Measurements from ENCODE around the gene CHN2.

The CHN2 gene

DNA sequence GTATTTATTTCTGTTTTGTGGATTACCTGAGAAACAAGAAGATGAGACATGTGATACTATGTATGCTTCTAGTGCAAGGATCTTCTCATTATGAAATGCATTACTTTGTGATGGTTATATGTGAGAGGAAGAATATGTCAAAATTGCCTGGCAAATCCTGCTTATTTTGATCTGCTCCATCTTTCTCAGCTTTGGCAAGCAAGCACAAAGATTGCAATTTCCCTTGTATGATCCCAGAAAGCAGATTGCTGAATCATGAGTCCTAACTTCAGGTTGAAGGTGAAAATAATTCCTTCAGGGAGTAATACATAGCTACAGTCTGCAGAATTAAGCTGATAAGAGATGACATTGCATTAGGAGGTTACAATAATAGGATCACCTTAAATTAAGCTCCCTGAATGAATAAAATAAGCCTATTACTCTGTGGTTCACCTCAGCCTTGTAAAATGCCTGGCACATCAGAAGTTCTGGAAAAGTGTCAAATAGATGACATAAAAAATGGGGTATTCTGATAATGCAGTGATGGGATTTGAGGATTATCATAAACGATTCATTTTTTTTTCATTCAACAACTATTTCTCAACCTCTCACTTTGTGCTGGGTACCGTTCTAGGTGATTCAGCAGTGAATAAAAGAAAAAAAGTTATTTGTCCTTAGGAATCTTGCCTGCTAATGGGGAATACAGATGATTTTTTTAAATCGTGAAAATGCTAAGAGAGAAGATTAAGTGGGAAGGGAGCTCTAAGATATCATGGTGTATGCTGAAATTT, 120.7 kb downstream of the CHN2 start:
- no peak for FAIRE-seq

DNA sequence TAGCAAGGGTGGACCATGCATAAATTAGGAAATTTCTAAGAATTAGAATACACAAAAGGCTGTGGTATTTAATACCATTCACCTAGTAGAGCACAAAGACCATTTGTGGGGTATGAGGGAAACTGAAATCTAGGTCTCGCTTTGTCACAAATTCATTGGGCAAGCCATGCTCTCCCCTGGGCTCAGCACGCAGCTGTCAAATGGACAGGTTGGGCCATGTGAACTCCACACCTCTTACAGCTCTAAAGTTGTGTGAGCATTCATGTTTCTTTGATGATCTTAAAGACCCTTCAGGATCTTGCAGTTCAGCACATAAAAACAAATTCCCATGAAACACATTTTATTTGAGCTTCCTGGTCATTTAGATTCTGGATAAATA, 121.3 kb downstream of the CHN2 start:
- no peak for FAIRE-seq

DNA sequence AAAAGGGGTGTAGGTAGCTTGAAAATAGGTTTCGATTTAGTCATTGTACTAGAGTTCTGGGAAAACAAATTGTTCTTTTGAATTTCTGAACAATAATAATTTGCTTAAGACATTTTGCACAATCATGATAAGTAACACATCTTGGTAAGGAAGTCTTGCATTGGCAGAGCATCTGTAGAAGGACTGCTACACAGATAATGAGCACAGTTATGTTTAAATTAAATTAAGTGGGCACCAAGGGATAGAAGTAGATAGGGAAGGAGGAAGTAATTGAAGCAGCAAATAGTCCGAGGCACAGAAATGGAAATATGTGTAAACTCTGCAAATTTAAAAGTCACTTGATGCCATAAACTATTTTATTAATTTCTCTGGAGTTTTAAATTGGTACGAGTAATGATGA, 122.4 kb downstream of the CHN2 start:
- FAIRE-seq, result no peak

DNA sequence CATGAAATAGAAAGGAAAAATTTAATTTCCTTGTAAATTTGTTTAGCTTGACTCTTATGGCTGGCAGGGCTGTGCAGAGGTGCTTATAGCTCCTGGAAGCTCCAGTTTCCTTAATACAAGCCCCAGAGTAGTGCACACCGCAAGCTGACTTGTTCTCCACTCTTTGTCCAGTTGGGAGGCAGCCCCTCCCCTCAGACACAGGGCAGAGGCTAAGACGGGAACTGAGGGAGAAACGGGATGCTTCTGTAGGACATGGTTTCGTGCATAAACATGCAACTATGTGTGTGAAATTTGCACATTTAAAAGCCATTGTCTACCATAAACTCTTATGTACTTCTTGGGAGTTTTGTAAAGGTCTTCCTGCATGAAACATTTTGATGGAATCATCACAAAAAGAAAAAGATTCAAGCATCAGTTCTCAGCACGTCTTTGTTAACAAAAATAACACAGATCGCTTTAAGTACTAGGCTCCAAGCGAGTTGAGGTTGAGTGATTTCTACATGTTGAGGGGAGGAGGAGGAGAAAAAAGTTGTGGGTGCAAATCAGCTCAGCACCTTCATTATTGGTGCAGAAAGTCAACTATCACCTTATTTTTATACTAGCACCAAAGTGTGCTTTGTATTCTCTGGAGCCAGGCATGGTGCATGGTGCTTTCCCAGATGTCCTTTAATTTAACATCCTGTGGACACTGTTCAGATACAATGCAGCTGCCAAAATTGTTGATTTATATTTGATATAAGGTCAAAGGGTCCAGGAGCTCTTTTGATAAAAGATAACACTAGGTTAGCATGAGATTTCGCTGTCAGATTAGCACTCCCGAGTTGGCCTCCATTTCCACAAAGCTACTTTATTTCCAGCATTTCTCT, 124.5 kb downstream of the CHN2 start:
- no peak for FAIRE-seq

DNA sequence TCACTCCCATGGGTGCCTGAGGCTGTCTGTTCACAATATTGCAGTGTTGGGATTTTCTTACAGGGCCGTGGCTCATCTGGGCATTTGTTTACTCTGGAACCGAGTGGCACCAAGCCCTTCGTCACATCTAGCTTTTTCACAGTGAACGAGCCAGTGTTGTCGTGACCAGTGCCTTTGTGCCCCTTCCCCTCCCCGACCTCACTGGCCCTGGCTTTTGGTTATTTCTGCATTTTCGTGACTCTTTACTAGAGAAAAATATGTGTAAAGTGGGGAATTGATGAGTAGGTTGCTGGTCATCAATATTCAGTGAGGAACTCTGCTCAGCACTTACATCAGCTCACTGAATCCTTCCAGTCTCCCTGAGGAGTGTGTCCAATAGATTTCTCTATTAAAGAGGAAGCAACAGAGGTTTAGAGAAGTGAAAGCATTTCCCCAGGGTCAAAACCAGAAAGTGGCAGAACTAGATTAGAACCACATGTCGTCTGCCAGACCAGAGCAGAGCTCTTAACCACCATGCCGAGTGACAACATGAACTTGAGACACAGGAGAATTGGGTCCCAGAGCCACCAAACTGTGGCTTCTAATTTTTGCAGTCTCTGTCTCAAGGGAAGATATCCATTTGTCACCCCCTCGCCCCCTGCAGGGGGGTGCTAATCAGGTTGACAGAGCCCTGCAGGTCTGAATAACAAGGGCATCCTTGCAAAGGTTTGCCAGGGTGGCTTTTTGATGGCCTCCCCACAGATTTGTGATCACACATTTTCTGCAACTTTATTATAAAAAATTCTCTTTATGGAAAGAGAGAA, 125.3 kb downstream of the CHN2 start:
- FAIRE-seq, result no peak

DNA sequence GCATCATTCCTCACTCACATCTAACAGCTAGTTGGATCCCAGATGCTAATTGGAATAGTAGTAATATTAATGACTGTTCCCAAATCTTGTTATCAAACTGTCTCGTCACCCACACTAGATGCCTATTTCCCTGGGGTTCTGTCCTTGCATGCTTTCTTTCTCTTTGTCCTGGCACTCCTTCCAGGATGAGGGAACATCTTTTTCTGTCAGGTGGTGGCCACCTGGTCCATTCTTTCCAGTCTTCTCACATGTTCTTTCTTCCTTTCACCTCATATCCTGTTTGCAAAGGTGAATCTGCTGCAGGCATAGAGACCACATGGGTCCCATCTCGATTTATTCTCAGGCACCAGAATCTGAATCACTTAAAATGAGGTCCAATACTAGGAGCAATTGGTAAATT, 126.0 kb downstream of the CHN2 start:
- no peak for FAIRE-seq

DNA sequence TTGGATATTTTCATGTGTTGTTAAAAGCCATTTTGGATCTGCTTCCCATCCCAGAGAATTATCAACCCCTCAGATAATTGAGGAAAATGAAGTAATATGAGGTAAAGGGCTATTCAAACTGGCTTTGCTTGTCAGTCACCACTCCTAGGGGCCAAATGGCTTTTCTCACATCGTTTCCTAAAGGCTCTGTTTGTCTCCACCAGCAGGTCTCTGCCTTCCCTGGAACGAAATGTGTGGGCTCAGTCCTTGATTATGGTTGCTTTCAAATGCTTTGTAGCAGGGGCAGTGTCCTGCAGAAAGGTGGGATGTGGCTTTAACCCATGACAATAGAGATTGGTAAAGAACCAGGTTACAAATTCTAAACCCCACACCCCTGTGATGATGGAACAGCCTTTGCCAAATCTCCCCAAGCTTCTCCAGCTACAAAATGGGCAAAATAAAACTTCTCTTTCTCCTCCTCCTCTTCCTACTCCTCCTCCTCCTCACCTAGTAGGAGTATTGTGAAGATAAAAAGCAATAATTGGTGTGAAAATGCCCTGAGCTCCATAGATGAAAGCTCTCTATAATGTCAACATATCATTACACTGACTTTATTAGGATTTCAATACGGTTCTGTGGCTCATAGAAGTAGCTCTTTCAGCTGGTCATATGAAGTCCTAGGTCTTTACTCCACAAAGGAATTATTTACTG, 127.6 kb downstream of the CHN2 start:
- FAIRE-seq, result no peak

DNA sequence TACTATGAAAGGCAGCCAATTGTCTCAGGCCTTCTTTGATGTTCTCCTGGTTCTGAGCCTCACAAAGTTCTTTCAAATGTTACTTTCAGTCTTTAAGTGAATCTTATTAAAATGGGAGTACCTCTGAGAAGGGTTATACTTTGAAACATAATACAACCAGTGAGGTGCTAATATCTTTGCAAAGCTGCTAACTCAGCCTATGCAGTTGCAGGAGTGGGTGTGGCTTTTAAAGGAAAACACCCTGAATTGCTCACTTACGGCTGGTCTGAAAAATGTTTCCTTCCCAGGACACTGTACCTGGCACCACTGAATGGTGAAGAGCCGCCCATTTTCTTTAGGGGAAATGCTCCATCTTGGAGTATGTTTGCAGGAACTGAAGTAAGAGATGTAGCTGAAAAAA, 130.9 kb downstream of the CHN2 start:
- FAIRE-seq, result no peak

DNA sequence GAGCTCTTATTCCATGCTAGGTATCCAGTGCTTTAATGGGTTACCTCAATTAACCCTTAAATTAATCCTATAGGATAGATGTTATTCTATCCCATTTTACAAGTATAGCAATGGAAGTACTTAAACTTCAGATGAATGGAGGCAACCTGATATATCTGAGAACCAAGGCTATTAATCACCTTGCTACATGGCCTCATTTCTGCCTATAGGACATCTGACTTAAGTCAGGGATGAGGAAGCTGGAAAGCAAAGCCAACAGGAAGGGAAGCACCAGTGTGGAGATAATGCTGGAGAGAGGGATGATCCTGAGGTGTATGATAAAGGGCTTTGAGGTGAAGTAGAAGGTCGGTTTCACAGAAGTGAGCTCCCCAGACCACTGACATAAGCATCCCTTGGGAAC, 132.3 kb downstream of the CHN2 start:
- FAIRE-seq, result no peak

DNA sequence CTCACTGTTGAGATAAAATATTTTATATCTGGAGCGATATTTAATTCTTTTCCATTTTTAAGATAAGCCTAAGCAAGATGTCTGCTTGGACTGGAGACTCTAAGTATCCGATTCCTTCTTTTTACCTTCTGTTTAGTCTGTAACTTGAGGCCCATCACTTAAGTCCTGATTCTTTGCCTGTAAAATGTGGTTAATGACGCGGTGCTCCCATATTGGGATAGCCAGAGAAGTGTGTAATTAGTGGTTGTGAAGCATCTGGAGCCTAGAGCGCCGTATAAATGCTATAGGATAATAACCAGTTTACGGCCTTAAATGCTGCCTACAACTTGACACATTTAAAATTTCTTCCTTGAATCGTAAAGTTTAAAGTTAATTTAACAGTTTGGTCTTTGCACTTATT, 132.9 kb downstream of the CHN2 start:
- no peak for FAIRE-seq

DNA sequence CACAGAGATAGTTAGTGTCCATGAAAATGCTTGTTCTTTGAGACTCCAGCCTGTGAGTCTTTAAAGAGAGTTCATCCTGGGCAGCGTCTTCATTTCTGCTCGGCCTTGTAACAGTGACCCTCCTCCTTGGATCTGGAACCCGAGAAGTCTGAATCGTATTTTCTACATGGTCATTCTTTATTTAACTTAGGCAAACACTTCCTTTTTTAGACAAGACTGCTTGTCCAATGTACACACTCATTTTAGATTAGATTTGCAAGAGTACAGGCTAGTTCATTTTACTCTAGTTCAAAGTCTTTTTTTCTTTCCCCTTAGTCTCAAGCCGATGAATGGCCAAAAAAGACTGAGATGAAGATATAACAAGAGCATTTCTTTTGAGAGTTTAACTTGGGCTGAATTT, 133.5 kb downstream of the CHN2 start:
- FAIRE-seq, result no peak

DNA sequence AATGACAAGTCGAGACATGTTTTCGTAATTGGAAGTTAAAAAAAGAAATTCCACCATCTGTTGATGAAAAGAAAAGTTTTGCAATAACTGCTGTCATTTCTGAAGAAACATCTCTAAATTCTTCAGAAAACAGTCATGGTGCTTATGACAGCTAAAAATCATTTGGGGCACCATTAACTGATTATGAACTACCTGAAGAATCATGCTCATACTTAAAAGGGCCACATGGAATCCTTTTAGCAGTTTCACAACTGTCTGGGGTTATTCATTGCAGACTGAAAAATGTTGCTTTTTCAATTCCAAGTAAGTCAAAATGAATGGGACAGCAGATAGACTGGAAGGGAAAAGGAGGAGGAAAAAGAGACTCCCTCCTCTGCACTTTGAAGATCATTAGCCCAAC, 134.2 kb downstream of the CHN2 start:
- FAIRE-seq, result no peak

DNA sequence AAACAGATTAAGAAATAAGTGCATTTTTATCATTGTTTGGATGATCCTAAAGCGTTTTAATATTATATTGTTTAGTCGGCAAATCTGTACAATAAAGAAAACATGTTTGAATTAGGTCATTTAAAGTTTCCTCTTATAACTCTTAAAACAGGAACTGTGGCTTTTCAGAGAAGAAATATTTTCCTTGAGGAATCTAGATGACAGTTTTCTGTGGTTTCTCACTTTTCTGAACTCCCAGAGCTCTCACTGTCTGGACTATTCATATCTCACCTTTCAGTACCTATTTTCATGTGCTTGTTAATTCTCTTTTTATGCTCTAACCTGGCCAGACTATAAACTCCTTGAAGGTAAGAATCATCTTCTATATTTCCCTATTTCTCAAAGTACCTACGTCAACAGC, 135.1 kb downstream of the CHN2 start:
- FAIRE-seq, result no peak

DNA sequence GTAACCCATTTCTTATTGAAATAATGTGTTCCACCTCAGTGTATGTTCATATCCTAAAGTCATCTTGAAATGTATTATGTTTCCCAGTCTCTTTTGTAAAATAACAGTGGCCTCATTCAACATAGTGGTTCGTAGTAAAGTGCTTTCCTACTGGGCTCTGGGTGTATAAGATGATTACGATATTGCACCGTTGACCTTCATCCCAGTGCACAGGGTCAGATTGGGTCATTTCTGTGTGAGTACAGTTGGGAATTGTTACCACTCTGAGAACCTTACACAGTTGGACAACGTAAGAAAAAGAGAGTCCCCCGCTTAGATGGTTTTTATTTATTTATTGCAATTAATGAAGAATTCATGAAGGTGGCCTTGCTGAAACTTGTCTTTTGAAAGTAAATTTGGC, 135.6 kb downstream of the CHN2 start:
- no peak for FAIRE-seq

DNA sequence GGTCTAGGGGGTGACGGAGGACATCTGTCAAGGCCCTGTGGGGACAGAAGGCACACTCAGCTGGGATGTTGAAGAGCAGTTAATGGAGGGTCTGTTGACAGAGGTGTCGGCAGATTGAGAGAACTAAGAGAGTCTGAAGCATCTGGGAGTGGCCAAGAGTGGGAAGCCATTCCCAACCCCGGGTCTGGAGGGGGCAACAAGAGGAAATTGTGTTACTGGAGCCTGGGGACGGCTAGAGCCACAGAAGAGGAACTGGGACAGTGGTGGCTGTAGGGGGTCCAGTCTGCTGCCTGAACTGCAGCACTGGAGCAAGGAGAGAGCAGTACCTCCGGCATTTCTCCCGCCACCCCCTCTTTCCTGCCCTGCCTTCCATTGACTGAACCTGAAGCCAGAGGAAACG, 136.6 kb downstream of the CHN2 start:
- no peak for FAIRE-seq

DNA sequence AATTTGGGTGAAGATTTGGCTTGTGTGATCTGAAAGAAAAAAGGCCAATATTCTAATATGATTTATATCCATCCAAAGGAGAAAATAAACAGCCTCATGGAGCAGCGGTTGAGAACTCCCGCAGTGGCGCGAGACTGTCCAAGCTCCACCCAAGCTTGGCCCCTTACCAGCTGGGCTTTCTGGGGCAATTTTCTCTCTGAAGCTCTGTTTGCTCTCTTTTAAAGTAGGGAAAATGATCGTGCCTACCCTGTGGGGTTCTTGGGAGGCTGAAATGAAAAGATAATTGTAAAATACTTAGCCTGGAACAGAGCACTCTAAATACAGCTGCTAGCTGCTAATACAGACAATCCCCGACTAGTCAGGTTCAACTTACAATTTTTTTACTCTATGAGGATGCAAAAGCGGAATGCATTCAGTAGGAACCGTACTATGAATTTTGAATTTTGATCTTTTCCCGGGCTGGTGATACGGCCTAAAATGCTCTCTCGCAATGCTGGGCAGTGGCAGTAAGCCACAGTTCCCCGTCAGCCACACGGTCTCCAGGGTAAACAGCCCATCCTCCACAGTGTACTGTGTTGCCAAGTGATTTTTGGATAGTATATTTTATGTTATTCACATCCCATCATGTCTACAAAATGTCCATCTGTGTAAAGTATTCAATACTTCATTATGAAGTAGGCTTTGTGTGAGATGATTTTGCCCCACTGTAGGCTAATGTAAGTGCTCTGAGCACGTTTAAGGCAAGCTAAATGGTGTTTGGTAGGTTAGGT, 137.7 kb downstream of the CHN2 start:
- no peak for FAIRE-seq

DNA sequence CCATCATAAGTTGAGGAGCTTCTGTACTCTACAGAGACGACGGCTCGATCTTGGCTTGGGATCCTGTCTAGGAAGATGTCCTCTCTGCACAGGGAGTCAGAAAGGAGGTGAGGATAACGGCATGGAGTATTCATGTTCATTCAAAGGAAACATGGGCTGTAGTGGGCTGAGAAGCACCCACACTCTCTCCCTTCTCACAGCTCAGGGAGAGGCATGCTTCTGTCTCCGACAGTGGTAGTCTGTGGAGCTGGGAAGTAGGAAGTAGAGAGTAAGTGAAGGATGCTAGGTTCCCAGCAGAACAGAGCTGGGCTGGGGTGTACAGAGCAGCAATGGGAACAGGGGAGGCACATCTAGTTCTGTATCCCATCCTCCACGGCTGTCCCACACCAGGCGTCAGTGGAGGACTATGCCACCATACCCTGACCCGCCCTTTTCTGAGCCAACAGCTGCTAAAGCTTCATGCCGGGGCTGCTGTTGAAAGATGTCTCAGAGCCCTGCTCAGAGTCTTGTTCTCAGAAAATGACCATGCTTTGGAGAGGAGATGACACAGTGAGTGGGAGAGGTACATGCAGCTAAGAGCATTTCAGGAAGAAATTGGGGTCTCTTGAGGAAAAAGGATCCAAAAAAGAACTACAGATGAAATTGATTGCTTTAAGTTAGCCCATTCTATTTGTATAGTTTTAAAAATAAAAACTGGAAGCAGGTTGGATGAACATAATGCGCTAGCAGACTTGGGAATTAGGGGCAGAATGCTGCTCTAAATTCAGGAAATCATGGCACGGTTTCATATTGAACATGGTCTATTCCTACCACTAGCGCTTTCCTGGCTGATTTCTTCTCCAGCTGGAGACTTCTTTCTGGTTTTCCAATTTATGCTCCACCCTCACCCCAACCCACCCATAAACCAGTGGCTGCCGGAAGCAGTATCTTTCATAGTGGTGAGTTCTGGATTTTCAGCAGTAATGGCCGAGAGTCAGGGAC, 138.6 kb downstream of the CHN2 start:
- no peak for FAIRE-seq

DNA sequence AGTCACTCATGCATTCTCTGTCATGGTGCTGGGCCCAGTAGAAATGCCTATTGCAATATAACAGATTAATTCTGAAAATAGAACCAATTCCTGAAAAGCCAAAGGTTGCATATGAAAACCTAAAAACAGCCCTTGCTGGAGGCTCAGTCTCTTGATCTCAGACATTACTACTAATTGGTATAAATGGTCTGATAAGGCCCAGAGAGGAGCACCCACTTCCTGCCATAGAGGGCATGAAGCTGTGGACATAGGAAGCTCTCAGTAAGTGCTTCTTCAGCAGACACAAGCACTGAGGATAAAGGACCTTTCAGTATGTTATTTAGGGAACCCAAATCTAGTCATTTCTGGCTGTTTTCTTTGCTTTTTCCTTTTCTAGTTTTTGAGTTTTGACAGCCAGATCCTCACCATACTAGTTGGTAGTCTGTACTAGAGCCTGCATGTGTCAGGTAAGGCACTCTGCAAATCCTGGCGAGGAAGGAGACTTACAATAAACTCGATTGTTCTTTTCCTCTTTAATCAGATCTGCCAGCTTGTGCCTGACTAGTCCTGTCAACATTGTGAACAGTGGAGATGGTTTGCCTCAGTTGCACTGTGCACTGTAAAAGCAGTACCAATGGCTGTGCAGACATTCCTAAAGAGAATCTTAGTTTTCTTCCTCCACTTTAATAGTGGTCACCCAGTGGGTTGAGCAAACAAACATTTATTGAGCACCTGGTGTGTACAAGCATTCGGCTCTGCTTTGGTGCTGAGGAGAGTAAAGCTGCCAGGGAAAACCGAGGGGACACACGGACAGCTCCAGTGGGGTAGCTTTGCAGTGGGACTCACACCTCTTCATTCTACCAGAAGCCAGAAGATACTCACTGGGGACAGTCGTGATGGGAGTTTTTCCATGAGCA, 140.9 kb downstream of the CHN2 start:
- FAIRE-seq, result no peak

DNA sequence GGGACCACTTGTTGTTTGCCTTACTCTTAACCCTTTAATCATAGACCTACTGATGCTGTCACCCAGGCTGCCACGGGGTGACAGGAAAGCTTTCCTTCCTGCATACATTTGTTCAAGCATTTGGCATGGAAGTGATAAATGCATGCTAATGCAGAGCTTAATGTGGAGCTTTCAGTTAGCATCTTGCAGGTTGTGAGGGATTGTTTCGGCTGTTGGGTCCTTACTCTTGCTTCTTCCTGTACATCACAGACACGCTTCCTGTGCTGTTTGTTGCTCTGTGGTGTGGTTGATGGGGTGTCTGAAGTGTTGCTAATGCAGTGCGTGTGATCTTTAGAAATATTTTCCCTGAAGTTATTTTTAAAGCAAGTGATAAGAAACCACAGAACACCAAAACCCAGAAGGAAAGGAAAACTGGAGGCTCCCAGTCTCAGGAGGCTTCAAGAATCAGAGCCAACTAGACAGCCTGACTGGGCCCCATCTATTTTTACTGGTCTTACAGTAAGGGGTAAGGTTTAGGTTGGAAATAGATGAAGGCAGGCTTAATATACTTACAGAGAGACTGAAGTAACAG, 143.1 kb downstream of the CHN2 start:
- no peak for FAIRE-seq
